HG02938 (cell line): ENCODE results near the gene DAAM1.

Experiments
- ATAC-seq: cut with Tn5 transposase; IDR thresholded peaks from one replicate; pipeline ENCODE4 v1.9.1; 2021; ENCODE audit warnings: mild to moderate bottlenecking, moderate library complexity; ENCODE audit not compliant: unreplicated experiment

Gene DAAM1

DNA sequence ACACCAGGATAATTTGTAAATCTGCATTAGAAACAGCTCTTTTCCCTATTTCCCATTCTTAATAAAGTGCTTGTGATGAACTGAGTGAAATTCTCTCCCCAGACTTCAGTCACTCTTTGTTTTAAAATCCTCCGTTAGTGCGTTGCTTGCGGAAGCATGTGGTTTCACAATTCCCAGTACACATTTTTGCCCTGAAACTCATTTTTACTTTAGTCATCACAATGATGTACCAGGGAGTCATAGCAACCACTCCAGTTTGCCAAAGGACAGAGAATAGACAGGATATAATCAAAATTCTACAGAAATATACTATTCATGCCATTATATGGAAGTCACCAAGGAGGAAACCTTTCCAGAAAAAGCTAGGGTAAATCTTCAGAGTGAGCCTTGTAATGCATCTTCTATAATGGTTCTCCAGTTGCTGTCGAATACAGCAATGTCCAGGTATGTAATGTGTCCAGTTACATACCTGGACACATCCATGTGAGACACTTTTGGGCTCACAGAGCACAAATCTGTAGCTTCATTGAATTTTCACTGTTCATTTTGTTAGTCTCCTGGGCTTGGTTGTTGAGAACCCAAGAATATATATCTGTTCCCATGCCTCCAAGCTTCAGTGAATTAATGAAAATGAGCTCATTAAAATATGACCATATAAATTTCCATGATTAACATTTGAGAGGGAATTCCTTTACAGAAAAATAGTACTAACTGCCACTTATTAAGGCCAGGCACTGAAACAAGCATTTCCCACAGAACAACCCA is 219.0 kb downstream of the DAAM1 start:
- ATAC-seq = no peak

DNA sequence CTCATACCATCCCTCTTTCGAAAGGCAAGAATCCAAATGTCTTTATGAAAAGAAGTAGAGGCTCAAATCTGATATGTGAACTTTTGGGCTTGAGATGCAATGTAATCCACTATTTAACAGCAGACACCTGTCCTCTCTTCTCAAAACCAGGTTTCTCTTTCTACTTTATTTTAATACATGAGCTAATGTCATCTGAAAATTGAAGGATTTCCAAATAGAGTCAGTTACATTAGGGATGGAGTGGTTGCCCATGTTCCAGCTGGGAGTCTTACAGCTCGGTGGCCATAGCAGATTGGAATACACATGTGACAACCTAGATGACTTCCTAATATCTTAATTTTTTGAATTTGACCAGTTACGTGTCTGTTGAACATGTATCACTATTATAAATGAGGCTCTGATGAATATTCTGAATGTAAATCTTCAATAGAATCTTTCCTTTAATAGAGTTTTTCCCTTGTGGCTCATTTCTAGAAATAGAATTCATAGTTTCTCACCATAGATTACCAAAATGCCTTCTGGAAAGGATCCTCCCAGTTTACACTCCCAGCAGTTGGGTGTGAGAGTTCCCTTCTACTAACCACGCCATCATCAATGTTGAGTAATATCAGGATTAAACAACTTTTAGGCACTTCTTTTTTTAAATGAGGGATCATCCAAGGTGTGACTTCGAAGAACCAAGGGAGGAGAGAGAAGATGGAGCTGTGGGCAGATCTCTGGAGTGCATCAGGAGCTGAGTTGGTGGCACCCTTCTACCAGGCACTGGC is 227.6 kb downstream of the DAAM1 start:
- ATAC-seq = no peak

DNA sequence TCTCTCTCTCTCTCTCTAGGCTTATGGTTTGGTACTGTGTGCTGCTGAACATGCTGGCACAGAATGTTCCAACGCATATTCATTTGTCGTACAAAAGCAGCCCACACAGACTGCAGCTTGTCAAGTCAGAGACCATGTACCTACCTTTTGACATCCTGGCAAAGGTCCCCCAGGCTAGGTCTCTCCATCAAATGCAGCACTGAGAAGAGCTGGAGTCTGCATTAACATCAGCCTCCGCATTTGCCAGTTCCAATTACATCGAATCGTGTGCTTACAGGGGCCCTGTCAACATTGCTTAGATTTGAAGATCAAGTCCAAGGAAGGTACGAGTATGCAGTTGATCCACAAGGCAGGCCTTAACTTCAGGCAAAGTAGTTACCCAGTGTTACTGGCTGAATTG is 228.8 kb downstream of the DAAM1 start:
- ATAC-seq = no peak

DNA sequence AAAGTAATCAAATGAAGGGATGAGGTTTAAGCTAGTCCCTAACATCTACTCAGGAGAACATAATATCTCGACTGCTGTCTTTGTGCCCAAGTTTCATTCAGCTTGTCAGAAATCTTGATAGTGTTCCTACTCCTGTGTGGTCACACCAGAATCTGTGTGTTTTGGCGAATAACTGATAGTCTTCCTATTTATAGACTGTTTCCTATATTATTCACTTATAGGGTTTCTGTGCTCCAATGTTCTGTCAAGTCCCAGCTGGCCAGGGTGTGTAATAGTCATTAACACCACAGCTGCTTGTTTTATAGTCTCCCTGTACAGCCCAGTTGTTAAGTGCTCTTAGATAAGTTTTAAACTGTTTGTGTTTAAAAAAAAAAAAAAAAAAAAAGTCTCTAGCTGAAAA is 230.8 kb downstream of the DAAM1 start:
- ATAC-seq = no peak
